GM21529 (cell line): ENCODE results near the gene TCHH.
"Not testable (repeated sequence)": the region's sequence is repeated elsewhere in the genome, so short reads cannot be mapped to it uniquely, and the experiment has no call there.

Source experiments
- ATAC-seq: cut with Tn5 transposase; IDR thresholded peaks from one replicate; pipeline ENCODE4 v1.9.1; 2021; ENCODE audit not compliant: unreplicated experiment

The TCHH gene

DNA sequence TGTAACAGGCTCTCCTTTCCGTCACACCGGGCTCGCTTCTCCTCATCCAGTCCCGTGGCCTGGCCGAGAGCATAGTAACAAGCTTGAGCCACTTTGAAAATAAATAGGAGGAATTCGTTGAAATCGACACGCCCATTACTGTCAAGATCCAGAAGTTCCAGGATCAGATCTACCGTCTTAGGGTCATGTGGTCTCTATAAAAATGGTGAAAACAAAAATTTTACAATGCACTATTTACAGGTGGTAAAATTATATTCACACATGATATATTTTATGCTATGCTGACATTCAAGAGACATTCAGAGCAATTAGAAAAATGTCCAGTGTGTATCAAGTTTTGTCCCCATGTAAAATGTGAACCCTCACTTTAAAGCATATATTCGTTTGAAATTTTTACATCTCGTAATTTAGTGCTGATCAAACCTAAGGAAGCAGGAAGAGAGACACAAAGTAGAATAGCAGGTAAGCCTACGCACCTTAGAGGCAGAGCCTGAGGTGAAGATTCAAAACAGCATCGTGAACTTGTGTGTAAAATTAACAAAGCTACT, 2.3 kb downstream of the TCHH start:
- ATAC-seq = no peak

DNA sequence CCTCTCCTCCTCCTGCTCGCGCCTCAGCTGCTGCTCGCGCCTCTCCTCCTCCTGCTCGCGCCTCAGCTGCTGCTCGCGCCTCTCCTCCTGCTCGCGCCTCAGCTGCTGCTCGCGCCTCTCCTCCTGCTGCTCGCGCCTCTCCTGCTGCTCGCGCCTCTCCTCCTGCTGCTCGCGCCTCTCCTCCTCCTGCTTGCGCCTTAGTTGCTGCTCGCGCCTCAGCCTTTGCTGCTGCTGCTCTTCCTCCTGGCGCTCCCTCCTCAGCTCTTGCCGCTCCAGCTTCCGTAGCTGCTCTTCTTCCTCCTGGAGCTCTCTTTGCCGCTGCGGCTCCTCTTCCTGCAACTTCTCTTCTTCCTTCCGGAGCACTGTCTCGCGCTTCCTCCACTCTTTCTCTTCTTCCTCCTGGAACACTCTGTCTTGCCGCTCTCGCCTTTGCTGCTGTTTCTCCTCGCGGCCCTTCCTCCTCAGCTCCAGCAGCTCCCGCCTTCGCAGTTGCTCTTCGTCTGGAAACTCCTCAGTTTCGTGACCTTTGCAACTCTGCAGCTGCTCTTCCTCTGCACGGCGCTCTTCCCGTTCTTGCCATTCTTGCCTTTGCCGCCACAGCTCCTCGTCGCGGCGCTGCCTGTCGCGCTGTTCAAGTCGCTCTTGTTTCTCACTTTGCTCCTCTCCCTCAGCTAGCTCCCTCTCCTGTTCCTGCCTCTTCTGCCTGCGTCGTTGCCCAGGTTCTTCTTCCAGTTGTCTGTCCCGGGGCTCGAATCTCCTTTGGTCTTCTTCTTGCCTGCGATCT, 3.0 kb downstream of the TCHH start:
- no peak for ATAC-seq

DNA sequence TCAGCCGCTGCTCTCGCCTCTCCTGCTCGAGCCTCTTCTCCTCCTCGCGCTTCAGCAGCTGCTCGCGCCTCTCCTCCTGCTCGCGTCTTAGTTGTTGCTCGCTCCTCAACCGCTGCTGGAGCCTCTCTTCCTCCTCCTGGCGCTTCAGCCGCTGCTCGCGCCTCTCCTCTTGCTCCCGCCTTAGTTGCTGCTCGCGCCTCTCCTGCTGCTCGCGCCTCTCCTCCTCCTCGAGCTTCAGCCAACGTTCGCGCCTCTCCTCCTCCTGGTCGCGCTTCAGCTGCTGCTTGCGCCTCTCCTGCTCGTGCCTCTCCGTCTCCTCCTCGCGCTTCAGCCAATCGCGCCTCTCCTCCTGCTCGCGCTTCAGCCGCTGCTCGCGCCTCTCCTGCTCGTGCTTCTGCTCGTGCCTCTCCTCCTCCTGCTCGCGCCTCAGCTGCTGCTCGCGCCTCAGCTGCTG, 3.7 kb downstream of the TCHH start:
- no peak for ATAC-seq

DNA sequence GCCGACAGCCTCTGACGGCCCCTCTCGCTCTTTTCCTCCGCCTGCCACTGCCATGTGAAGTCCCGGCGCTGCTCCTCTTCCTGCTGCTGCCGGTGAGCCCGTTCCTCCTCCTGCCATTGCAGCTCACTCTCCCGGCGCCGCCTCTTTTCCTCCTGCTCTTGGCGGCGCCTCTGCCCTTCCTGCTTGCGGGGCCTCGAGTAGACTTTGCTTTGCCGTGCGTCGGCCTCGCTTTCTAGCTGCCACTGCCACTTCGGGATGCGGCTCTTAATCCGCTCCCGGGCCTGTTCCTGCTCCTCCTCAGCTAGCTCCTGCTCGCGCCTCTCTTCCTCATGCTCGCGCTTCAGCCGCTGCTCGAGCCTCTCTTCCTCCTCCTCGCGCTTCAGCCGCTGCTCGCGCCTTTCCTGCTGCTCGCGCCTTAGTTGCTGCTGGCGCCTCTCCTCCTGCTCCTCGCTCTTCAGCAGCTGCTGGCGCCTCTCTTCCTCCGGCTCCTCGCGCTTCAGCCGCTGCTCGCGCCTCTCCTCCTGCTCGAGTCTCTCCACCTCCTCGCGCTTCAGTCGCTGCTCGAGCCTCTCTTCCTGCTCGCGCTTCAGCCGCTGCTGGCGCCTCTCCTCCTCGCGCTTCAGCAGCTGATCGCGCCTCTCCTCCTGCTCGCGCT, 4.3 kb downstream of the TCHH start:
- no peak for ATAC-seq

DNA sequence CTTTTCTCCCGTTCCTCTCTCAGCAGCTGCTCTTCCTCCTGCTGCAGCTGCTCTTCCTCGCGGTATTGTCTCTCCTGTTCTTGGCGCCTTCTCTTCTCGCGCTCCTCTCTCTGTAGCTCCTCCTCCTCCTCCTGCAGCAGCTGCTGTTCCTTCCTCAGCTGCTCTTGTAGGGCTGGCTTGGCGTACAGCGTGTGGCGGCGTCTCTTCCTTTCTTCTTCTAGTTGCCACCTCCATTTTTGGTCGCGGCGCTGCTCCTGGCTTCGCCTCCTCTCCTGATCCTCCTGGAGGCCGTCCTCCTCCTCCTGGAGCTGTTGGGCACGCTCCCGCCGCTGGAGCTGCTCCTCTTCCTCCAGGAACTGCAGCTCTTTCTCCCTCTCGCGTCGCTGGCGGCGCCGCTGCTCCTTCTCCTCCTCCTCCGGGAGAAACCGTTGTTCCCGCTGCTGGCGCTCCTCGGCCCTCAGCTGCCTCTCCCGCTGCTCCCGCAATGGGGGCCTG, 4.8 kb downstream of the TCHH start:
- no peak for ATAC-seq

DNA sequence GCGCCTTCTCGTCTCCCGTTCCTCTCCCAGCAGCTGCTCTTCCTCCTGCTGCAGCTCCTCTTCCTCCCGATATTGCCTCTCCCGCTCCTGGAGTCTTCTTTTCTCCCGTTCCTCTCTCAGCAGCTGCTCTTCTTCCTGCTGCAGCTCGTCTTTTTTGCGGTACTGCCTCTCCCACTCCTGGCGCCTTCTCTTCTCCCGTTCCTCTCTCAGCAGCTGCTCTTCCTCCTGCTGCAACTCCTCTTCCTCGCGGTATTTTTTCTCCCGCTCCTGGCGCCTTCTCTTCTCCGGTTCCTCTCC, 5.3 kb downstream of the TCHH start:
- ATAC-seq = no peak

DNA sequence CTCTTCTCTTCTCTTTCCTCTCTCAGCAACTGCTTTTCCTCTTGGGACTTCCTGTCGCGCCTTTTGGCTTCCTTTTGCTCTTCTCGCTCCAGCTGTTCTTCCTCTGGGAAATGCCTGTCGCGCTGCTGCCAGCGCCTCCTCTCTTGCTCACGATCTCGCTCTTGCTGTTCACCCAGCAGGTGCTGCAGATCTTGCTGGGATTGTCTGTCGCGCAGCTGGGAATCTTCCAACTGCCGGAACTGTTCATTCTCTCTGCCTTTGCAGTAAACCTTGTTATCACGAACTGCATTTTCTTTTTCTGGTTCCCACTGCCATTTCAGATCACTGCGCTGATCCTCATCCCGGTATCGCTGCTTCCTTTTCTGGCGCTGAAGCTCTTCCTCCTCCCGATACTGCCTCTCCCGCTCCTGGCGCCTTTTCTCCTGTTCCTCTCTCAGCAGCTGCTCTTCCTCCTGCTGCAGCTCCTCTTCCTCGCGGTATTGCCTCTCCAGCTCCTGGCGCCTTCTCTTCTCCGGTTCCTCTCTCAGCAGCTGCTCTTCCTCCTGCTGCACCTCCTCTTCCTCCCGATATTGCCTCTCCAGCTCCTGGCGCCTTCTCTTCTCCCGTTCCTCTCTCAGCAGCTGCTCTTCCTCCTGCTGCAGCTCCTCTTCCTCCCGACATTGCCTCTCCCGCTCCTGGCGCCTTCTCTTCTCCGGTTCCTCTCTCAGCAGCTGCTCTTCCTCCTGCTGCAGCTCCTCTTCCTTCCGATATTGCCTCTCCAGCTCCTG, 5.8 kb downstream of the TCHH start:
- ATAC-seq = no peak

DNA sequence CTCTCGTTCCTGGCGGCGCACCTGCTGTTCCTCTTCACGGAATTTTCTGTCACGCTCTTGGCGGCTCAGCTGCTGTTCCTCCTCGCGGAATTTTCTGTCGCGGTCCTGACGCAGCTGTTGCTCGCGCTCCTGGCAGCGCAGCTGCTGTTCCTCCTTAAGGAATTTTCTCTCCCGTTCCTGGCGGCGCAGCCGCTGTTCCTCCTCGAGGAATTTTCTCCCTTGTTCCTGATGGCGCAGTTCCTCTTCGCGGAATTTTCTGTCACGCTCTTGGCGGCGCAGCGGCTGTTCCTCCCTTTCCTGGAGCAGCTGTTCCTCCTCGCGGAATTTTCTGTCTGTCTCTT, 6.4 kb downstream of the TCHH start:
- ATAC-seq = no peak

DNA sequence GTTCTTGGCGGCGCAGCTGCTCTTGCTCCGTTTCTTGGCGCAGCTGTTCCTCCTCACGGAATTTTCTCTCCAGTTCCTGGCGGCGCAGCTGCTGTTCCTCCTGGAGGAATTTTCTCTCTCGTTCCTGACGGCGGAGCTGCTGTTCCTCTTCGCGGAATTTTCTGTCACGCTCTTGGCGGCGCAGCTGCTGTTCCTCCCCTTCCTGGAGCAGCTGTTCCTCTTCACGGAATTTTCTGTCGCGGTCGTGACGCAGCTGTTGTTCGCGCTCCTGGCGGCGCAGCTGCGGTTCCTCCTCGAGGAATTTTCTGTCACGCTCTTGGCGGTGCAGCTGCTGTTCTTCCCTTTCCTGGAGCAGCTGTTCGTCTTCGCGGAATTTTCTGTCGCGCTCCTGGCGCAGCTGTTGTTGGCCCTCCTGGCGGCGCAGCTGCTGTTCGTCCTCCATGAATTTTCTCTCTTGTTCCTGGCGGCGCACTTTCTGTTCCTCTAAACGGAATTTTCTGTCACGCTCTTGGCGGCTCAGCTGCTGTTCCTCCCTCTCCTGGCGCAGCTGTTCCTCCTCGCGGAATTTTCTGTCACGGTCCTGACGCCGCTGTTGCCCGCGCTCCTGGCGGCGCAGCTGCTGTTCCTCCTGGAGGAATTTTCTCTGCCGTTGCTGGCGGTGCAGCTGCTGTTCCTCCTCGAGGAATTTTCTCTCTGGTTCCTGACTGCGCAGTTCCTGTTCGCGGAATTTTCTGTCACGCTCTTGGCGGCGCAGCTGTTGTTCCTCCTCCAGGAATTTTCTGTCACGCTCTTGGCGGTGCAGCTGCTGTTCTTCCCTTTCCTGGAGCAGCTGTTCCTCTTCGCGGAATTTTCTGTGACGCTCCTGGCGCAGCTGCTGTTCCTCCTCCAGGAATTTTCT, 7.0 kb downstream of the TCHH start:
- ATAC-seq = no peak

DNA sequence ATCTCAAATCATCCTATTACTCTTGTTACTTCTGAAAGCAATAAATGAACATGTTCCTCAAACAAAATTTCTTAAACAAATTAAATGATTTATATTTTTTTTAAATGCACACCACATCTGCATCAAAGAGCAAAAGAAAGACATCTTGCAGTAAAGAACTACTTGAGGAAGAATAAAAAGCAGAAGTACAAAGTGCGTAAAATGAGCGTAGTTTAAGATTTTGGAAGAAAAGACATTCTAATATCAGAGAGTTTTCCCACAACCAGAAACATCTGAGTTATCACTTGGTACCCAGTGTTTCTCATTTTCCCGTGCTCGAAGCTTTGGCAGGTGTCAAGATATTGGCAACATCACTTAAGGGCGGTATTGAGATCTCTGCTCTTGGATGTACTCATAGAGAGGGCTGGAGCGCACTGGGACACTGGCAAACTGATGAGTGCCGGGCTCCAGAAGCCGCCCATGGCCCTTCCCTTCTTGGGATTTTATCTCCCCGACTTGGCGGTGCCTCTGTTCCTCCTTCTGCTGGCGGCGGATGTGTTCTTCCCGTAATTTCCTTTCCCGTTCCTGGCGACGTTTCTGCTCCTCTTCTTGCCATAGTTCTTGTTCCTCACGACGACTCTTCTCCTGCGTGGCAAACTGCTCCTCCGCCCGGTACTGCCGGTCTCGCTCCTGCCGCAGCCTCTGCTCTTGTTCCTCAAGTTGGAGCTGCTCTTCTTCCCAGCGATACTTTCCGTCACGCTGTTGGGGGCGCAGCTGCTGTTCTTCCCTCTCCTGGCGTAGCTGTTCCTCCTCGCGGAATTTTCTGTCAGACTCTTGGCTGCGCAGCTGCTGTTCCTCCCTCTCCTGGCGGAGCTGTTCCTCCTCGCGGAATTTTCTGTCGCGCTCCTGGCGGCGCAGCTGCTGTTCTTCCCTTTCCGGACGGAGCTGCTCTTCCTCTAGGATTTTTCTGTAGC, 7.9 kb downstream of the TCHH start:
- no peak for ATAC-seq

DNA sequence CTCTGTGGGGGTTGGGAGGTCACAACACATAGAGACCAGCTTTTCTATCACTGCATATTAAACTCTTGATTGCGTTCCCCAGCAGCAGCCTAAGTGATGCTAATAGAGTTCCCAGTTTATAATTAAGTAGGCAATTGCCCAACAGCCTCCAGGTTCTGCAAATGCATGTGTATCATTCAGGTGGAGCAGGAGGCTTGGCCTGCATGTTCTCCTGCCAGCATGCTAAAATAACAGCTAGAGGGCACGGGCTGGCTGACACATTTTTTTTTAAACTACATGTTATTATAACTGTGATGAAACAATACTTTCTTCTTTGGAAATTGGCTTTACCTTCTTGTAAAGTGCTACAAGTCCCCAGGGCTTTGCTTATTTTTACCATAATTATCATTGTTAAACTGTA, 10.4 kb downstream of the TCHH start:
- no peak for ATAC-seq

DNA sequence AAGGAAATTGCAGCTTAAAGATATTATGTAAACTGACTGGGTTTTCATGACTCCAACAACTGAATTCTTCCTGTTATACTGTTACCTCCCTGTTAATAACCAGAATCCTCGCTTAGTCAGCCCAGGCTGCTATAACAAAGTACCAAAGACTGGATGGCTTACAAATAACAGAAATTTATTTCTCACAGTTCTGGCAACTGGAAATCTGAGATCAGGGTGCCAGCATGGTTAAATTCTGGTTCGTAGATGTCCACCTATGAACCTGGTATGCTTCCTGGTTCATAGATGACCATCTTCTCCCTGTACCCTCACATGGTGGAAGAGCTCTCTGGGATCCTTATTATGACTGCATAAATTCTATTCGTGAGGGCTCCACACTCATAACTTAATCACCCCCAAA, 18.3 kb downstream of the TCHH start:
- ATAC-seq = no peak

DNA sequence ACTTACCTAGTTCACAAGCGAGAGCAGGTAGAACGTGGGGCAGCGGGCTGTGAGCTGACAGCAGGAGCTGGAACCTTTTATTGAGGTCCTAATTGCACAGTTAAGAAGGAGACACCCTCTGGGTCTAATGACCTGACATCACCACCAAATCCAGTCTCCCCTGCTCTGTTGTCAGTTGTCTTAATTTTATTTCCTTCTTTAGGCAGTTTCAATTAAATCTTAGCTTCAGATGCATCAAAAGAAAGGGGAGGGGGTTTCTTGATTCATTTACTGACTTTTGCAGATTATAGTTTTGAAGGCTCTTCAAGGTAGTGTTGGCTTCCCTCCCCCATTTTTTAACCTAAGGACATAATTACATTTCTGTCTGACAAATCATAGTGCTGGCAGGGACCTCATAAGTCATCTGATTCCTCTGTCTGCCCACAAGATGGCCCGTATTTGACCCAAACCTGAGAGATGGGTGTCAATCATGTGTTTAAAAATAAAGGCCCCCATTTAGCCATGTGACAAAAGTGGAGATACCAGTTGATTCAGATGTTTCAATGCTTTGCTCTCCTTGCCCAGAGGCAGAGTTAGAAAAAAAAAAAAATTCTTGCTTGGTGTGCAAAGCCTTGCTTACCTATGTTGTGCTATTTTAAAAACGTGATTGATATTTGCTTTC, 26.1 kb downstream of the TCHH start, which contains the start of gene TCHHL1:
Gene TCHHL1, minus strand, starts transcription at position 51 of the 661 bp plus-strand sequence. CDS start 921 bp downstream, outside the sequence.
- ATAC-seq = no peak

DNA sequence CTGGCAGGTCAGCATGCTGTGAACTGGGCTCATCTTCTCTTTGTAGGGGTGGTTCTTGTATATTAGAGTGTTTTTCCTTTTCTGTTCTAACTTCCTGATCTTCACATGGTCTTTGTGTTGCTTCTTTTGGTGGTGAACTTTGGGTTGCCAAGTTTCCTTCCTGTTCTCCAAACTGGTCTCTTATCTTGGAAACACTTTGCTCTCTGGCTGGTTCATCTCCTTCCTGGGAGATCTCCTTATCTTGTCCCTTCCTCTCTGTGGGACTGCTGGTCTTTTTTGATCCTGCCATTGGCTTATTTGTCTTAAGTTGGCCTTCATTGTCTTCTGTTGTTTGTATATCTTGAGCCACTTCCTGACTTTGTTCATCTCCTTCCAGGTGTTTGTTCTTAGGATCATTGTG, 28.5 kb downstream of the TCHH start:
- no peak for ATAC-seq

DNA sequence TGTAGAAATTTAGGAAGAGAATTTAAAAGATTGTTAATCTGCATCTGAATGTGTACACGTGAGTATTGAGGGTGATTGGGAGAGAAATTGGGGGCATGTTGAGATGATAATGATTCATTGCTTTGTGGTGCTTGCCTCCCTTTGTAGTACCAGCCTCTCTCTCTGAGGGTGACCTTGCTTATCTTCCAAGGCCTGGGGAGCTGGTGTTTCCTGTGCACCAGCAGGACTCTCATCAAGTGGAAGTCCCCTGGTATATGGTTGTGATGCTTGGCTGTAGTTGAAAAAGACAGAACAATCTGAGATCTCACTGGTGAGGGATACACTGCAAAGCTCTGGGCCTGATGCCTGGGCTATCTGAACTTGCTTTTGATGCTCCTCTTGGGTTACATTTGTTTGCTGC, 30.4 kb downstream of the TCHH start:
- no peak for ATAC-seq

DNA sequence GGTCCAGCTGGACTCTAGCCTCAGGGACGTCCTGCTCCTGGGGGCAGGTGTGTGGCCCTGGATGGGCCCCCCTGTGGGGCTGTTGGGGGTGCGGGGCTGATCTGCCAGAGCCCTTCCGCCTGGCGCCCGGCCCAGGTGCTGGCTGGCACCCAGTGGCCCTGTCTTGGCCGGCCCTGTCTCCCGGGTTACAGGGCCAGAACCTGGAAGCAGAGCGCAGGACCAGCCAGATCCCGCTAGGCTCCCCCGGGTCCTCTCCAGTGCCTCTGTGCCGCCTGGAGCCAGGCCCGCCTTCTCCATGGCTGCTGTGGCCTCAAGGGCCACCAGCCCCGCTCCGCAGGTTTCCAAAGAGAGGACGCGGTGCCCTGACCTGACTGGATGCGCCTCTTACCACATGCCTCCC, 34.2 kb downstream of the TCHH start:
- ATAC-seq = not testable (repeated sequence)

DNA sequence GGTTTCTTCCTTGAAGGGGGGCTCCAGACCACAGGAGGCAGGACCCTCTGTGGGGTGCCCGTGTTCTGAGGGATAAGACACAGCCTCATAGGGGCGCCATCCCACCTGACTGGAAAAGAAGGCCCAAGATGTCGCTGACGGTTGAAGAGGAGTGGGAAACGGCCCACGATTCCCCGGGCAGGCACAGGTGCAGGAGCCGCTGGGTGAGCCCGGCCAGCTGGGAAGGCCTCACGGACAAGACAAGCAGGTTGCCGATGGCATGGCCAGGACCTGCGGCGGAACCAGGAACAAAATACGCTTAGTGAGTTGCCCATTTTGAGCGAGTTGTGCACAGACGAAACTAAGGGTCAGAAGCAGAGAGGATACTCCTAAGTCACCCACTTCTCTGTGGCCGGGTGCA, 34.8 kb downstream of the TCHH start:
- ATAC-seq = not testable (repeated sequence)

DNA sequence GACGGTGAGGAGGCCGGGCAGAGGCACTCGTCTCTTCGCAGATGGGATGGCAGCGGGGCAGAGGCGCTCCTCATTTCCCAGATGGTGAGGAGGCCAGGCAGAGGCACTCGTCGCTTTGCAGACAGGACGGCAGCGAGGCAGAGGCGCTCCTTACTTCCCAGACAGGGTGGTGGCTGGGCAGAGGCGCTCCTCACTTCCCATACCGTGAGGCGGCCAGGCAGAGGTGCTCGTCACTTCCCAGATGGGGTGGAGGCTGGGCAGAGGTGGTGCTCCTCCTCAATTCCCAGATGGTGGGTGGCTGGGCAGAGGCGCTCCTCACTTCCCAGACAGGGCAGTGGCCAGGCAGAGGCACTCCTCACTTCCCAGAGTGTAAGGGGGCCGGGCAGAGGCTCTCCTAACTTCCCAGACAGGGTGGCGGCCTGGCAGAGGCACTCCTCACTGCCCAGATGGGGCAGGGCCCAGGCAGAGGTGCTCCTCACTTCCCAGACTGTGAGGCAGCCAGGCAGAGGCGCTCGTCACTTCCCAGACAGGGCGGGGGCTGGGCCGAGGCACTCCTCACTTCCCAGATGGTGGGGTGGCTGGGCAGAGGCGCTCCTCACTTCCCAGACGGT, 36.3 kb downstream of the TCHH start:
- no peak for ATAC-seq

DNA sequence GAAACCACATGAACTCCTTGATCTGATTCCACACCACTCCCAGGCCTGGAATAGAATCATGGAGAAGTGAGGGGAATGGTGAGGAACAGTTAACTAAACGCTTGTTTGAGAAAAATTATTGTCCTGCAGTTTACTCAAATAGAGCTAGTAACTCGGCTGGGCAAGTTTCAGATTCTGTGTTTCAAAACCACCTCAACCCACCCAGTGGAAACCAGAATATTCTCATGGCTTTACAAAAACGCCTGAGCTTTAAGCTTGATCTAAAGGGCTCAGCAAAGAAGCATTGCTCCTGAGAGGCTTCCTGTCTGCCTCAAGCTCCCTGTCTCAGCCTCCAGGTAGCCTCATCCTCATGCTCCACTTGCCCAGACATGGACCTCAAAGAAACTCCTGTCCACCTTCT, 42.9 kb downstream of the TCHH start:
- no peak for ATAC-seq
